SK-N-SH treated with all-trans-retinoic acid at 6 μM for 48 hours (cell line): ENCODE results near the gene EHD4.

Experiments
- BACH2 ChIP-seq: fragments of 250-450 bp; sonication (Bioruptor Pico); IDR thresholded peaks from 2 replicates; pipeline ENCODE4 v1.9.0; 2021; ENCODE audit warnings: mild to moderate bottlenecking, borderline replicate concordance
- ESRRG ChIP-seq: fragments of 250-450 bp; sonication (Bioruptor Pico); IDR thresholded peaks from 2 replicates; pipeline ENCODE4 v1.6.1; 2021; ENCODE audit warnings: mild to moderate bottlenecking
- ISL1 ChIP-seq: fragments of 250-450 bp; sonication (Bioruptor Pico); IDR thresholded peaks from 2 replicates; pipeline ENCODE4 v2.1.2; 2022; ENCODE audit warnings: mild to moderate bottlenecking, moderate library complexity
- PPARA ChIP-seq: fragments of 250-450 bp; sonication (Bioruptor Pico); IDR thresholded peaks from 2 replicates; pipeline ENCODE4 v1.5.0; 2020; ENCODE audit warnings: mild to moderate bottlenecking, borderline replicate concordance
- TCF4 ChIP-seq: fragments of 250-450 bp; sonication (Bioruptor Pico); IDR thresholded peaks from 2 replicates; pipeline ENCODE4 v1.8.0; 2021; ENCODE audit warnings: mild to moderate bottlenecking, moderate library complexity, borderline replicate concordance
- ZFP3 ChIP-seq: fragments of 250-450 bp; sonication (Bioruptor Pico); IDR thresholded peaks from 2 replicates; pipeline ENCODE4 v1.5.0; 2020; ENCODE audit warnings: mild to moderate bottlenecking, moderate library complexity
- ZNF565 ChIP-seq: fragments of 450-650 bp; formaldehyde crosslinking; conservative IDR thresholded peaks from 2 replicates; pipeline ENCODE4 v1.5.0; 2020; ENCODE audit warnings: low read depth, mild to moderate bottlenecking, moderate library complexity
- ZNF70 ChIP-seq: fragments of 450-650 bp; formaldehyde crosslinking; IDR thresholded peaks from 2 replicates; pipeline ENCODE4 v1.5.0; 2020; ENCODE audit warnings: mild to moderate bottlenecking, moderate library complexity
- TF ChIP-seq, protein P1 (sequence below): fragments of 250-450 bp; sonication (Bioruptor Pico); IDR thresholded peaks from 2 replicates; pipeline ENCODE4 v1.5.1; 2020; ENCODE audit warnings: low read depth, mild to moderate bottlenecking, moderate library complexity
- TF ChIP-seq, protein P2 (sequence below): fragments of 250-450 bp; sonication (Bioruptor Pico); IDR thresholded peaks from 2 replicates; pipeline ENCODE4 v1.8.0; 2021; ENCODE audit warnings: low read depth, mild to moderate bottlenecking, moderate library complexity, borderline replicate concordance

DNA sequence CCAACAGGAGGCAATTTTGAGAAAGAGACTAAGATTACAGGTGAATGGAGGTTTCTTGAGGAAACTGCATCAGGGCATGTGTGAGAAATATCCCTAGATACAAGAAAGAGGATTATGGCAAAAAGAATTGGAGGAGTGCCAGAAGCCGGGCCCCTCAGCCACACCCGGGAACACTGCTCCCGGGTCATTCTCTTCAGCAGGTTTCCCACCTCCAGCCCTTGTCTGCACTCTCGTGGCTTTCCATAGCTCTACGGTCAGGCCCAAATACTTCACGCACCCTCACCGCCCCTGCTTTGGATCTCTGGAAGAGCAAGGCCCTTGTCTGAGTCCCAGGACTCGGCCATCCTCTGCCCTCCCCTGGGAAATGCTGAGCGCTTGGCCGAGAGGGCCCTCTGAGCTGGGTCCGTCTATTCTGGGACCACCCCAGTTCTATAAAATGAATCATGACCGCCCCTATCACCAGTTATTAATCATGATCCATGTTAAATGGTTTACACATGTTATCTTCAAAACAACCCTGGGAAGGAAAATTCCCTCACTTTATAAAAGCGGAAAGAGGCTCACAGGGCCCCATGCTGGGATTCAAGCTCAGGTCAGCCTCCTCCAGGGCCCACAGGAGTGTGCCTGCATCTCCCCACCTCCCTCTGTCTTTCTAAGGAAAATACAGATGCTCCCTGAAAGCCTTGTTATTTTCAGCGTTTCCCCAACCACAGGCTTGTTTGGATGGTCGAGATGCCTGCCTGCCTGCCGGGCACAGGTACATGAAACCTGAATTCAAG, 39.7 kb downstream of the EHD4 start:
- TF ChIP-seq TCF4 (CRISPR knock-in tag) (no peak), ISL1 (CRISPR knock-in tag) (no peak), BACH2 (CRISPR knock-in tag) (no peak), PPARA (CRISPR knock-in tag) (no peak), ZFP3 (no peak), ZNF565 (no peak), ESRRG (CRISPR knock-in tag) (no peak), ZNF70 (no peak)
- TF ChIP-seq, protein P1, sequence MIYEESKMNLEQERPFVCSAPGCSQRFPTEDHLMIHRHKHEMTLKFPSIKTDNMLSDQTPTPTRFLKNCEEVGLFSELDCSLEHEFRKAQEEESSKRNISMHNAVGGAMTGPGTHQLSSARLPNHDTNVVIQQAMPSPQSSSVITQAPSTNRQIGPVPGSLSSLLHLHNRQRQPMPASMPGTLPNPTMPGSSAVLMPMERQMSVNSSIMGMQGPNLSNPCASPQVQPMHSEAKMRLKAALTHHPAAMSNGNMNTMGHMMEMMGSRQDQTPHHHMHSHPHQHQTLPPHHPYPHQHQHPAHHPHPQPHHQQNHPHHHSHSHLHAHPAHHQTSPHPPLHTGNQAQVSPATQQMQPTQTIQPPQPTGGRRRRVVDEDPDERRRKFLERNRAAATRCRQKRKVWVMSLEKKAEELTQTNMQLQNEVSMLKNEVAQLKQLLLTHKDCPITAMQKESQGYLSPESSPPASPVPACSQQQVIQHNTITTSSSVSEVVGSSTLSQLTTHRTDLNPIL: no peak
- TF ChIP-seq, protein P2, sequence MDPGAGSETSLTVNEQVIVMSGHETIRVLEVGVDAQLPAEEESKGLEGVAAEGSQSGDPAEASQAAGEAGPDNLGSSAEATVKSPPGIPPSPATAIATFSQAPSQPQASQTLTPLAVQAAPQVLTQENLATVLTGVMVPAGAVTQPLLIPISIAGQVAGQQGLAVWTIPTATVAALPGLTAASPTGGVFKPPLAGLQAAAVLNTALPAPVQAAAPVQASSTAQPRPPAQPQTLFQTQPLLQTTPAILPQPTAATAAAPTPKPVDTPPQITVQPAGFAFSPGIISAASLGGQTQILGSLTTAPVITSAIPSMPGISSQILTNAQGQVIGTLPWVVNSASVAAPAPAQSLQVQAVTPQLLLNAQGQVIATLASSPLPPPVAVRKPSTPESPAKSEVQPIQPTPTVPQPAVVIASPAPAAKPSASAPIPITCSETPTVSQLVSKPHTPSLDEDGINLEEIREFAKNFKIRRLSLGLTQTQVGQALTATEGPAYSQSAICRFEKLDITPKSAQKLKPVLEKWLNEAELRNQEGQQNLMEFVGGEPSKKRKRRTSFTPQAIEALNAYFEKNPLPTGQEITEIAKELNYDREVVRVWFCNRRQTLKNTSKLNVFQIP (CRISPR knock-in tag): no peak
